ENCODE data around the gene PAPPA.

DNA sequence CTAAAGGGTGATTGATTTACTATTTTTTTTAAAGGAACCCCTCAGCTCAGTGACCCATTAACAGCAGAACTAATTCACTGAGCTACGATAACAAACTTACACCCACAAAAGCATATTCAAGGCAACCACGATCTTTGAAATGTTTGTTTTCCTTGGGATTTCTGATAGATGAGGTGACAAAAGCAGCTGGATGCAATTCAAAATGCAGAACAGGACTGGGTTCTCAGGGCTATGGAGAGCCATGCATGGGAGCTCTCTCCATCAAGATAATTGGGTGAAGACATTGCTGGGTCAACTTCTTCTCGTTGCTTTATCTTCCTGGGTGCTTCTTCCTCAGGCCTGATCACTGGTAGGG lies 60.1 kb downstream of the PAPPA start:
- no peak for TF ChIP-seq POLR2A (IDR thresholded peaks at IDR 0.05)
- TF ChIP-seq, protein P1, sequence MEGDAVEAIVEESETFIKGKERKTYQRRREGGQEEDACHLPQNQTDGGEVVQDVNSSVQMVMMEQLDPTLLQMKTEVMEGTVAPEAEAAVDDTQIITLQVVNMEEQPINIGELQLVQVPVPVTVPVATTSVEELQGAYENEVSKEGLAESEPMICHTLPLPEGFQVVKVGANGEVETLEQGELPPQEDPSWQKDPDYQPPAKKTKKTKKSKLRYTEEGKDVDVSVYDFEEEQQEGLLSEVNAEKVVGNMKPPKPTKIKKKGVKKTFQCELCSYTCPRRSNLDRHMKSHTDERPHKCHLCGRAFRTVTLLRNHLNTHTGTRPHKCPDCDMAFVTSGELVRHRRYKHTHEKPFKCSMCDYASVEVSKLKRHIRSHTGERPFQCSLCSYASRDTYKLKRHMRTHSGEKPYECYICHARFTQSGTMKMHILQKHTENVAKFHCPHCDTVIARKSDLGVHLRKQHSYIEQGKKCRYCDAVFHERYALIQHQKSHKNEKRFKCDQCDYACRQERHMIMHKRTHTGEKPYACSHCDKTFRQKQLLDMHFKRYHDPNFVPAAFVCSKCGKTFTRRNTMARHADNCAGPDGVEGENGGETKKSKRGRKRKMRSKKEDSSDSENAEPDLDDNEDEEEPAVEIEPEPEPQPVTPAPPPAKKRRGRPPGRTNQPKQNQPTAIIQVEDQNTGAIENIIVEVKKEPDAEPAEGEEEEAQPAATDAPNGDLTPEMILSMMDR (IDR thresholded peaks at IDR 0.05), result no peak

Data from adrenal gland (tissue), 5 donors.